Esophagus (tissue), 2 donors: ENCODE measurements around the gene ELOVL5. TPM values are rescaled to one million over a fixed set of nuclear protein-coding genes. Genes with fewer than 3 reads are reported as not detected.
"Not testable (repeated sequence)": the region's sequence is repeated elsewhere in the genome, so short reads cannot be mapped to it uniquely, and the experiment has no call there.

Source experiments
- H3K27ac ChIP-seq, 2 donors: one replicate each; pipeline ENCODE4 v1.5.1; 2013; ENCODE audit warnings: low read depth in 2 of 2, mild to moderate bottlenecking in 2 of 2, inconsistent platforms in 1 of 2, low read length in 1 of 2, moderate library complexity in 1 of 2
- H3K27me3 ChIP-seq, 2 donors: one replicate each; pipeline ENCODE4 v1.6.1; 2013; ENCODE audit warnings: low read length in 2 of 2, control low read depth in 1 of 2, mild to moderate bottlenecking in 1 of 2; ENCODE audit not compliant: insufficient read depth in 2 of 2, control insufficient read depth in 1 of 2
- H3K36me3 ChIP-seq, 2 donors: one replicate each; pipeline ENCODE4 v1.6.1; 2013; ENCODE audit warnings: low read length in 1 of 2; ENCODE audit not compliant: control insufficient read depth in 2 of 2, insufficient read depth in 2 of 2
- H3K4me1 ChIP-seq, 2 donors: one replicate each; pipeline ENCODE4 v1.6.1; 2013; ENCODE audit warnings: low read length in 1 of 2; ENCODE audit not compliant: control insufficient read depth in 2 of 2, insufficient read depth in 2 of 2
- H3K4me3 ChIP-seq, 2 donors: one replicate each; pipeline ENCODE4 v1.5.1; 2013; ENCODE audit warnings: low read length in 2 of 2, mild to moderate bottlenecking in 2 of 2, low read depth in 1 of 2, moderate library complexity in 1 of 2
- H3K9me3 ChIP-seq, 2 donors: one replicate each; pipeline ENCODE4 v1.6.1; 2013; ENCODE audit warnings: mild to moderate bottlenecking in 2 of 2, low read depth in 1 of 2, low read length in 1 of 2, moderate library complexity in 1 of 2; ENCODE audit not compliant: control insufficient read depth in 2 of 2, insufficient read depth in 1 of 2
- WGBS, 2 donors: extraction: QIAGEN DNeasy Blood & Tissue Kit; methylation state at CpG; one replicate each; pipeline ENCODE4 v1.1.7; 2013; 5-methylcytosine and 5-hydroxymethylcytosine counted together
- polyA plus RNA-seq, 2 donors: library from polyadenylated mRNA; stranded (reverse); fragments of 200-250 nt; gene quantifications; one replicate each; pipeline ENCODE4 v1.2.3, GENCODE V29; 2013
- donor health status: healthy with polysubstance abuse.
- donor health status: Bipolar disorder and iron deficiency.

ELOVL5 gene
- polyA plus RNA-seq, 2 donors = 9.5 to 20.1 TPM

GRCh38 chr6:53321701-53322100 is 27.0 kb downstream of the ELOVL5 start:
- H3K36me3 ChIP-seq = no peaks in the 10 kb centered on the region
- peak overlapping the region in 1 of 2 donors; percentile 13 for H3K27ac ChIP-seq
- no peaks in the 10 kb centered on the region for H3K9me3 ChIP-seq
- 49 to 53% methylated on average over 2 of the region's 2 CpGs for WGBS, 2 donors
- H3K4me1 ChIP-seq = peaks cover 0 to 11% of the 10 kb centered on the region in 2 donors
- no peaks in the 10 kb centered on the region for H3K27me3 ChIP-seq
- H3K4me3 ChIP-seq = no peak overlapping the region

- Histone ChIP-seq H3K36me3 (no peaks in the 10 kb centered on the region), H3K9me3 (no peaks in the 10 kb centered on the region), H3K27ac (no peak overlapping the region), H3K4me3 (no peak overlapping the region), H3K27me3 (no peaks in the 10 kb centered on the region), H3K4me1 (peaks cover 0 to 7% of the 10 kb centered on the region in 2 donors)
- WGBS, 2 donors = 76 to 77% methylated on average over 5 of the region's 5 CpGs
These were observed 27.8 kb downstream of the ELOVL5 start for GRCh38 chr6:53320964-53321363.

GRCh38 chr6:53318429-53318828 is 30.3 kb downstream of the ELOVL5 start:
- Histone ChIP-seq H3K9me3 (no peaks in the 10 kb centered on the region), H3K4me3 (no peak overlapping the region), H3K27ac (no peak overlapping the region), H3K4me1 (peaks cover 0 to 2% of the 10 kb centered on the region in 2 donors), H3K36me3 (no peaks in the 10 kb centered on the region), H3K27me3 (no peaks in the 10 kb centered on the region)
- 87 to 90% methylated on average over 5 of the region's 5 CpGs for WGBS, 2 donors

- no peak overlapping the region for H3K27ac ChIP-seq
- 80 to 95% methylated on average over 2 of the region's 2 CpGs for WGBS, 2 donors
- H3K4me1 ChIP-seq = peaks cover 0 to 2% of the 10 kb centered on the region in 2 donors
- no peaks in the 10 kb centered on the region for H3K9me3 ChIP-seq
- no peaks in the 10 kb centered on the region for H3K27me3 ChIP-seq
- H3K4me3 ChIP-seq = no peak overlapping the region
- H3K36me3 ChIP-seq = no peaks in the 10 kb centered on the region
These were observed 30.9 kb downstream of the ELOVL5 start for GRCh38 chr6:53317861-53318260.

GRCh38 chr6:53317299-53317698 is 31.5 kb downstream of the ELOVL5 start:
- not testable (repeated sequence) for H3K27me3 ChIP-seq, H3K4me3 ChIP-seq, H3K9me3 ChIP-seq, H3K36me3 ChIP-seq, H3K27ac ChIP-seq, H3K4me1 ChIP-seq
- WGBS, 2 donors = 79 to 85% methylated on average over 8 of the region's 8 CpGs

GRCh38 chr6:53316142-53316541 is 32.6 kb downstream of the ELOVL5 start:
- H3K4me1 ChIP-seq = peaks cover 0 to 2% of the 10 kb centered on the region in 2 donors
- H3K4me3 ChIP-seq = no peak overlapping the region
- no peak overlapping the region for H3K27ac ChIP-seq
- no peaks in the 10 kb centered on the region for H3K9me3 ChIP-seq
- H3K36me3 ChIP-seq = no peaks in the 10 kb centered on the region
- H3K27me3 ChIP-seq = no peaks in the 10 kb centered on the region

GRCh38 chr6:53315086-53315724 is 33.5 kb downstream of the ELOVL5 start:
- WGBS, 2 donors = 69 to 74% methylated on average over 3 of the region's 3 CpGs
- Histone ChIP-seq H3K27ac (no peak overlapping the region), H3K36me3 (no peaks in the 10 kb centered on the region), H3K27me3 (no peaks in the 10 kb centered on the region), H3K9me3 (no peaks in the 10 kb centered on the region), H3K4me3 (no peak overlapping the region), H3K4me1 (no peaks in the 10 kb centered on the region)

GRCh38 chr6:53313784-53314400 is 34.9 kb downstream of the ELOVL5 start:
- 56 to 57% methylated on average over 4 of the region's 4 CpGs for WGBS, 2 donors
- Histone ChIP-seq H3K36me3 (no peaks in the 10 kb centered on the region), H3K27ac (no peak overlapping the region), H3K4me1 (peaks cover 0 to 5% of the 10 kb centered on the region in 2 donors), H3K9me3 (no peaks in the 10 kb centered on the region), H3K27me3 (no peaks in the 10 kb centered on the region), H3K4me3 (no peak overlapping the region)

- Histone ChIP-seq H3K9me3 (no peaks in the 10 kb centered on the region), H3K36me3 (no peaks in the 10 kb centered on the region), H3K4me3 (no peak overlapping the region), H3K27me3 (no peaks in the 10 kb centered on the region), H3K4me1 (peaks cover 0 to 5% of the 10 kb centered on the region in 2 donors), H3K27ac (no peak overlapping the region)
- WGBS, 2 donors = 74 to 78% methylated on average over 2 of the region's 2 CpGs
These were observed 36.4 kb downstream of the ELOVL5 start for GRCh38 chr6:53312355-53312754.

- Histone ChIP-seq H3K4me1 (peaks cover 0 to 5% of the 10 kb centered on the region in 2 donors), H3K36me3 (no peaks in the 10 kb centered on the region), H3K27me3 (no peaks in the 10 kb centered on the region), H3K4me3 (no peak overlapping the region), H3K27ac (no peak overlapping the region), H3K9me3 (no peaks in the 10 kb centered on the region)
- 87 to 89% methylated on average over 3 of the region's 3 CpGs for WGBS, 2 donors
These were observed 37.2 kb downstream of the ELOVL5 start for GRCh38 chr6:53311586-53311935.
